Renal cortex interstitium (tissue), 11 donors: Measurements from ENCODE around the gene SDK1. TPM values are rescaled to one million over a fixed set of nuclear protein-coding genes. Genes with fewer than 3 reads are reported as not detected.

Experiments used
- DNase-seq, 11 donors: peaks; one replicate each; pipeline ENCODE4 v3.0.0-alpha.2; 2013; ENCODE audit warnings: low read depth in 9 of 11, low spot score in 4 of 11; ENCODE audit errors: extremely low read depth in 1 of 11
- polyA plus RNA-seq, 3 donors: library from polyadenylated mRNA; unstranded; fragments of 120-200 nt; gene quantifications; one replicate each; pipeline ENCODE4 v1.2.1, GENCODE V29; 2013; ENCODE audit not compliant: insufficient read length in 3 of 3

SDK1 gene
- polyA plus RNA-seq, 3 donors = 5.9 to 9.1 (median 7.6) TPM

DNA sequence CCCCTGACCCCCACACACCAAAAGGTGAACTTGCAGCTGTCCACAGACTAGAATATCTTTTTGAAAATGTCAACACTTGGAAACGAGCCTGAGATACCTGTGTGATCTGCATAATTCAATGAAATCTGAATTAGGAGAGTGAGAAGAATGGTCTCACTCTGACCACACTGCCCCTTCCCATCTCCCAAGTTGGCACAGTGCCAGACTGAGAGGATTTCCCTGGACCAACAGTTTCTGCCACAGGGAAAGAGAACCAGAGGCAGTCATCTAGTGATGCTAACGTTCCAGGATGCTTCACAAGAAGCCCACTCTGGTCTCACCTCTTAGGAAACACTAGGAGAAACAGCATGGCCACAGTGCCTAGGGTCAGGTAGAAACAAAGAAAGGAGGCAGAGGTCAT lies 479.0 kb downstream of the SDK1 start:
- DNase-seq = no peak

GRCh38 chr7:3780525-3780924 lies 479.5 kb downstream of the SDK1 start:
- no peak for DNase-seq

- DNase-seq = no peak
Measured at GRCh38 chr7:3781607-3782006, 480.6 kb downstream of the SDK1 start.

DNA sequence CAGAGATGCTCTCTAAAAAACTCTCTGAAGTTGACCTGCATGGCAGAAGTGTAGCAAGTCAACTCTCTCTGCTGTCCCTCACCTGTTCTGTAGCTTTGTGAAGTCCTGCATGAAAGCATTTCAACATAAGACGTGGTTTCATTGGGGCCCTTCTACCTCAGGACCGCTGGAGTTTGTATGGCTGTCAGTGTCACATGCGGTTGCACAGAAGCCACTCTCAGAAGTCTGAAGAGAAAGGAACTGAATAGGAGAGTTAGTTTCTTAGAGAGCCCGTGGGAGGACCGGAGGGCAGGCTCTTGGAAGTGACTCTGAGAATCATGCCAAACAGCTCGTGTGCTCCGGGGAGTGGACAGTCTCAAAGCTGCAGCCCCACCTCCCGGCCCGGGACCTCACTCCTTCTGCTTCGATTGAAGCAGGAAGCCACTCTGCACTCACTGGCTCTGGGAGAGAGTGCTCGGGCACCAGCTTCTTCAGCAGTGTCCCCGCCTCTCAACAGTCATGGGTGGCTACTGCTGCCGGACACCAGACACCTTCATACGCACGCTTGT lies 486.7 kb downstream of the SDK1 start:
- DNase-seq = peak in 4 of 11 donors; percentile 7 to 27 (median 15)

- DNase-seq = no peak
Measured at GRCh38 chr7:3790803-3791202, 489.8 kb downstream of the SDK1 start.

DNA sequence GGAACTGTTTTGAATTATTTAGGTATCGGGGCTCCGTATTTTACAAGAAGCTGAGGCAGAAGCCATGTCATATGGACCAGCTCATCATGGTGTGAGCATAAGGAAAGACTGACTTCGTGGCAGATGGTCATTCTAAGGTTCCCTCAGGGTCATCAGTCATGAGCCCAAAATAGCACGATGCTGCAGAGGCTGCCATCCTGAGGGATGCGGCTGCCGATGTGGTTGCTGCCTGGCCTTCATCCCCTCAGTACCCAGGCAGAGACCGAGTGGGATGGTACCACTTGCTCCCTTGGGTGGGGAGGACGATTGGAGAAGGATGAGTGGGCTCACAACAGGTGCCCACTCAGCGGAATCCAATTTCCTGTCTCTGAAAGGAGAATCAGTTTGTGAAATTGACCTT lies 490.3 kb downstream of the SDK1 start:
- no peak for DNase-seq

DNA sequence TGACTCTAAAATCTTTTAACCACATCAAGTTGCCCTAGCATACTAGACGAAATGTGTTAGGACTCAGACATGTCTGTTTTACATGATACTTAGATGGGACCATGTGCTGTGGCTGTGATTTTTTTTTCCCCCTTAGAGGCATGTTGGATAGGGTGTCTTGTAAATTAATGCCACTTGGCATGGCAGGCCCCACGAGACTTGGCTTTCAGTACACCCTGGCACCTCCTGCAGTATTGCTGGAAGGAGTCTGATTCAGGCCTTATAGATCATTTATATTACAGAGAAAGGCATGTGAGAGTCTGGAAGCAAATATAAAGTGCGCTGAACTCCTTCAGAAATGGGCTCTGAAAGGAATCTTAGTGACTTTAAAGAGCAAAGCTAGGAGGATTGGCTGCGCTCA lies 494.1 kb downstream of the SDK1 start:
- DNase-seq = no peak

GRCh38 chr7:3795781-3796180 lies 494.7 kb downstream of the SDK1 start:
- no peak for DNase-seq

- no peak for DNase-seq
Measured at GRCh38 chr7:3805151-3805550, 504.1 kb downstream of the SDK1 start.

DNA sequence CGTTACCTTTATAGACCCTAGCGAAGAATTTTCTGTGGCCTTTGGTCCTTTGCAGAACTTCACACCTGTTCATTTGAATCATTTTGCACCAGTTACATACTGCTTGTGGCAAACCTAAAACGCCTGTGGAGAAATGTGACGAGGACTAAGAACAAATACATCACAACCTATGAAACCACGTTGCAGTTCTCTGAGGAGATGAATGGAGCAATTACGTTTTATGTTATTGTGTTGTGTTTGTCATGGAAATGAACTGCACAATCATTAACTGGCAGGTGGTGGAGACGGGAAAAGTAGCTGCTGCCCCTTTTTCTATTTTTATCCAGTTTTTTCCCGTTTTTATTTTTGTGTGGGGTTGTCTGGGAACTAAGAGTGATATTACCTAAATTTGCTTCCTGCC lies 505.5 kb downstream of the SDK1 start:
- no peak for DNase-seq

GRCh38 chr7:3807824-3808223 lies 506.8 kb downstream of the SDK1 start:
- no peak for DNase-seq

- DNase-seq = no peak
Measured at GRCh38 chr7:3821488-3821887, 520.4 kb downstream of the SDK1 start.

- DNase-seq = no peak
Measured at GRCh38 chr7:3825491-3825890, 524.4 kb downstream of the SDK1 start.

- DNase-seq = no peak
Measured at GRCh38 chr7:3832199-3832598, 531.1 kb downstream of the SDK1 start.

DNA sequence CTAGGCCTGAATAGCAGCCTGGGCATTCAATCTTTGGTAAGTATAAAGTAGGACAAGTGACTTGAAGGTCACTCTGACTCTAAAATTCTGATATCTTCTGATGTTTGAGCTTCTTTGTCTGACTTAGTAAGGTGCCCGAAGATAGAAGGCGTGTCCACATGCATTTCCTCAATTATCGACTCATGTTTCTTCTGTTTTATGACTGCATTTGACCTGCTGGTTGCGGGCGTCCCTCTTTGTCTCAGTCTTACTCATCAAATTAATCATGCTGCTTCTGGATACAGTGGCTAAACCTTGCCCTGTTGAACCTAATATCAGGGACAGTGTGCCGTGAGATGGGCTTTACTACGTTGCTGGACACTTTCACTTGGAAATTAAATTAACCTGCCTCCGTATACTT lies 534.1 kb downstream of the SDK1 start:
- DNase-seq = no peak

GRCh38 chr7:3836855-3837254 lies 535.8 kb downstream of the SDK1 start:
- no peak for DNase-seq

- no peak for DNase-seq
Measured at GRCh38 chr7:3844540-3845151, 543.6 kb downstream of the SDK1 start.

DNA sequence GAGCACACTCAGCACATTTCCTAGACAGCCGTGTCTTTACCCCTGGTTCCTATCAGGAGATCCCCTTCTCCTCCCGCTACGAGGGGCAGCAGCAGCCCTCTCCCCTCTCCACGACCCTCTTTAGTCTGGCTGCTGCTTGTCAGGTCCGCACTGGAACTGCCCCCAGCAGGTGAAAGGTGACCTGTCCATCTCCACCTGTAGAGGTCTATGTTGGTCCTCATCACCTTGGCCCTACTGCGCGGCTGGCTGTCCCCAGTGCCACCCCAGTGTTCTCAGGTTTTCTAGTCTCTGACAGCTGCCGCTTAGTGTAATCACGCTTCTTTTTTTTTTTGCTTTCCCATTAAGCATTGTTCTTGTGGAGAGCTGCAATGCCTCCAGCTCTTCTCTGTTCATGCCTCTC lies 545.7 kb downstream of the SDK1 start:
- DNase-seq = no peak

GRCh38 chr7:3847336-3847735 lies 546.3 kb downstream of the SDK1 start:
- DNase-seq = no peak

- no peak for DNase-seq
Measured at GRCh38 chr7:3859431-3859830, 558.4 kb downstream of the SDK1 start.

DNA sequence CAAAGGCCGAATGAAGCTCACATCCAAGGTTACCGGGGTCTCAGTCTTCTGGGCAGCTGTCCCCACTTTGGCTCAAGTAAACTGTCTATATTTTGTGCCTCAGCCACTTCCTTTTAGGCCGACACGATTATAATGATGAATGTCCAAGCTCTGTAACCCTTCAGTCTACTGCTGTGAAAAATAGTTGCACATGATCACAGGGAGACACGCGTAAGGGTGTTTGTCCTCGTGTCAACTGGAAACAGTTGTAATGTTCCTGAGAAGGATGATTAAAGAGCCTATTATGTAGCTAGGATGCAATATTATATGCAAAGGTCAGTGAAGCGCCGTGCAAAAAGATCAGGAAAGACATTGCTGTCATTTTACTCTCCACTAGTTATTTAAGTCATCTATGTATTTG lies 559.9 kb downstream of the SDK1 start:
- no peak for DNase-seq
